Sciatic nerve (tissue), 2 donors: ENCODE results near the gene CTNNA1. TPM values are rescaled to one million over a fixed set of nuclear protein-coding genes. Genes with fewer than 3 reads are reported as not detected.
A peak's percentile ranks its signal among the peaks of the same experiment; 100 is the strongest.
"Not testable (repeated sequence)": the region's sequence is repeated elsewhere in the genome, so short reads cannot be mapped to it uniquely, and the experiment has no call there.

Experiments
- ATAC-seq: fragments of 200-7000 bp; cut with Tn5 transposase; one replicate; pipeline ENCODE4 v1.9.1; 2020; ENCODE audit warnings: mild to moderate bottlenecking, moderate library complexity
- DNase-seq: peaks from one replicate; pipeline ENCODE4 v3.0.0-alpha.2; 2020; ENCODE audit warnings: low spot score
- intact Hi-C: fragments of 100-400 bp; cut with DNase I; formaldehyde crosslinking; loops from one replicate; pipeline ENCODE4 v1.14.2; 2022
- total RNA-seq: library from RNA; stranded (reverse); fragmentation: NEBNext Ultra II Directional; extraction: Animal tissue kit (Norgen Biotek cat#: 25700); gene quantifications from one replicate; pipeline ENCODE4 v1.2.1, GENCODE V29; 2021
- donor health status: DM: no; HTN: no; CAD: no.
- donor health status: DM: no; HTN: no; CAD: no.

The CTNNA1 gene
- total RNA-seq, 1 donor from 2014 or later = 485 TPM

DNA sequence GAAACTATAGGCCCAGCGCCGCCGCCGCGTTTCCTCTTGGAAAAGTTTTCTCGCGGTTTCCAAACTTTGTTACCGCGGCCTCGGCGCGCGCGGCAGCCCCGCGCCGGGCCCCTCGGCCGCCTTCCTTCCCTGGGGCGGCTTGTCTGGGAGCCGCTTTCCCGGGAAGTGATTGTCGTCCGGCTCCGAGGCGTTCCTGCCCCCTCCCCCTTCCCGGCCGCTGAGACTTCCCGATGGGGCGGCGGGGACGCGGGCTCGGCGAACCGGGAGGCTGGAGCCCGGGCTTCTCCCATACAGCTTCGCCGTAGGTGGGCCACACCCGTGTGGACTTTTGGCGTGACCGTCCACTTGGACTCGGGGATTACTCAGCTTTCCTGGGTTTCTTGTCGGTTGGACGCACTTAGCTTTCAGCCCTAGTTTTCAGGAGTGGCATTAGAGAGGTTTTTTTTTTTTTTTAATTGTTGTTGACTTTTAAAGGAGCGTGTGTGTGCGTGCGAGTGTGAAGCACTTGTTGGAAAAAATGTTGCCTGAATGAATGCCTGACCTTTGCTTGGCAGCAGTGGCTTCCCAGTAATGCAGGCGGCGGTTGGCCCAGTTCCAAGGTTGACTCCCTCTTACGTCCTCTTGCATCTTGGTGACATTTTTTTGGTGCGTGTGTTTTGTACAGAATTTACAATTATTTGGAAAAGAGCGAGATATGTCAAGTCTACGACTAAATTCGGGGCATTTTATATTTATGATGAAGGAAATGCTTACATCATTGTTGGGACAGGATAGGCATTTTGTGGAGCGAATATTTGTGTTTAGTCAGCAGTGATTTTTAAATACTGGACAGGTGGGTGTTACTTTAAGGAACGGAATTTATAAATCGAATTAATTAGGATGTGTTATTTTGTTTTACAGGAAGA lies 821 bp downstream of the CTNNA1 start:
- ATAC-seq (peak; percentile 74), DNase-seq (peak; percentile 97)
- intact Hi-C loops = no loop called here

DNA sequence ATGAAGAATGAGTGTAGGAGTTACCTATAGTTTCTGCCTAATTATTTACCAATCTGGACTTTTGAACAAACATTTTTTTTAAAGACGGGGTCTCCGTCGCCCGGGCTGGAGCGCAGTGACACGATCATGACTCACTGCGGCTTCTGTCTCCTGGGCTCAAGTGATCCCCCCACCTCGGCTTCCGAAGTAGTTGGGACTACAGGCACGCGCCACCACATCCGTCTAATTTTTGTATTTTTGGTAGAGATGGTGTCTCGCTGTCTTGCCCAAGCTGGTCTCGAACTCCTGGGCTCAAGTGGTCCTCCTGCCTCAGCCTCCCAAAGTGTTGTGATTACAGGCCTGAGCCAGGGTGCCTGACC lies 1.5 kb downstream of the CTNNA1 start:
- intact Hi-C loops = no loop called here
- DNase-seq = no peak
- ATAC-seq = no peak

- intact Hi-C loops = no loop called here
- DNase-seq (no peak), ATAC-seq (no peak)
These were observed 2.0 kb downstream of the CTNNA1 start for GRCh38 chr5:138755084-138755748.

DNA sequence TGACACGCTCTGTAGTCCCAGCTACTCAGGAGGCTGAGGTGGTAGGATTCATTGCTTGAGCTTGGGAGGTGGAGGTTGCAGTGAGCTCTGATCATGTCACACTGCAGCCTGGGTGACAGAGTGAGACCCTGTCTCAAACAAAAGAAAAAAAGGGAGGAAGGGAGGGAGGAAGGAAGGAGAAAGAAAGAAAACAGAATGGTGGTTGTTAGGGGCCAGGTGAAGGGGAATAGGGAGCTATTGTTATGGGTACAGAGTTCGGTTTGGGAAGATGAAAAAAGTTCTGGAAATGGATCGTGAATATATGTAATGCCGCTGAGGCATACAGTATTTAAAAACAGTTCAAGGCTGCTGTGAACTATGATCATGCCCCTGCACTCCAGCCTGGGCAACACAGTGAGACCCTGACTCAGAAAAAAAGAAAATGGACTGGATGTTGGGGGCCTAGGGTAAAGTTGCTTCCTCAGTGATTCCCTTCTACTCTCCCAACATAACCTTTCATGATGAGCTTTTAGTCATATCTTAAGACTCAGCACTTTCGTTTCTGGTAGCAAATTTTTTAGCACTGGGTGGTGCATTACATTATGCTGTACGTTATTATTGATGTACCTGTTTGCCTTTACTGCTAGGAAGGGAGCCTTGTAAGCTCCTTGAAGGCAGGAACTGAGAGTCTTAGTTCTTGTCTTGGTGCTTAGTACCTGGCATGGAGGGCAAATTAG lies 4.0 kb downstream of the CTNNA1 start:
- DNase-seq = no peak
- intact Hi-C loops = no loop called here
- no peak for ATAC-seq

- ATAC-seq (no peak), DNase-seq (no peak)
- intact Hi-C loops = no loop called here
These were observed 7.4 kb downstream of the CTNNA1 start for GRCh38 chr5:138760448-138761110.

DNA sequence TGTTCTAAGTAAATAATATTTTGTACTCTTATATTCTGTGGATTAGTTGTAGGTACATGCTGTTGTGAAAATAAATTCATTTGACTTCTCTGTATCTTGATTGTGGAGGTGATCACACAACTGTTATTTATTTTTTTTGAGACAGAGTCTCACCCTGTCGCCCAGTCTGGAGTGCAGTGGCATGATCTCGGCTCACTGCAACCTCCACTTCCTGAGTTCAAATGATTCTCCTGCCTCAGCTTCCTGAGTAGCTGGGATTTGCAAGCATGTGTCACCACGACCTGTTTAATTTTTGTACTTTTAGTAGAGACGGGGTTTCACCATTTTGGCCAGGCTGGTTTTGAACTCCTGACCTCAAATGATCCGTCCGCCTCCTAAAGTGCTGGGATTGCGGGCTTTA lies 7.9 kb downstream of the CTNNA1 start:
- DNase-seq, ATAC-seq, intact Hi-C loops: not testable (repeated sequence)

DNA sequence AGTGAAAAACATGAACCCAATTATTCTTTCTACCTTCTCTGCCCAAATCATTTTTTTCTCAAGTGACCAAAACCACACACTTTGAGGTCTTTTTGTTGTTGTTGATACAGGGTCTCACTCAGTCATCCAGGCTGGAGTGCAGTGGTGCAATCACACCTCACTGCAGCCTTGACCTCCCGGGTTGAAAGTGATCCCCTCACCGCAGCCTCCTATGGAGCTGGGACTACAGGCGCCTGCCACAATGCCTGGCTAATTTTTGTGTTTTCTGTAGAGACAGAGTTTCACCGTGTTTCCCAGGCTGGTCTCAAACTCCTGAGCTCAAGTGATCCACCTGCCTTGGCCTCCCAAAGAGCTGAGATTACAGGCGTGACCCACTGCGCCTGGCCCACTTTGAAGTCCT lies 8.4 kb downstream of the CTNNA1 start:
- intact Hi-C loops, DNase-seq, ATAC-seq: not testable (repeated sequence)

DNA sequence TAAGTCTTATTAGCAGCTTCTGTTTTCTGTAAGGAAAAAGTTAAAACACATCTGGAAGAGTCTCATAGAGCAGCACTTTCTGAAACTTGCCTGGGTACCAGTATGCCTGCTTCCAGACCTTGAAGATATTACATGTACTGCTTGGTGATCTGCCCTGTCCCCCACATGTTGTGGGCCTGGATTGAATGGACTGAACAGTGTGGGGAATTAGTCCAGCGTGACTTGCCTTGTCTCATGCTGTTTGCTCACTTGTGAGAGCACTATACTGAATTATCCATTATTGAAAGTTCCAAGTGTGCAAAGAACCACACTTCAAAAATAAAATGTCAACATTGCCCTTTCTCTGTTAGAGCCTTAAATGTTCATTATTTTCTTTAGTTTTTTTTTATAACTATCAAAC lies 8.9 kb downstream of the CTNNA1 start:
- intact Hi-C loops = no loop called here
- DNase-seq = no peak
- no peak for ATAC-seq

GRCh38 chr5:138763037-138763778 lies 10.0 kb downstream of the CTNNA1 start:
- ATAC-seq (no peak), DNase-seq (no peak)
- intact Hi-C loops = no loop called here

- intact Hi-C loops = no loop called here
- no peak for ATAC-seq
These were observed 17.1 kb downstream of the CTNNA1 start for GRCh38 chr5:138770291-138770690.

DNA sequence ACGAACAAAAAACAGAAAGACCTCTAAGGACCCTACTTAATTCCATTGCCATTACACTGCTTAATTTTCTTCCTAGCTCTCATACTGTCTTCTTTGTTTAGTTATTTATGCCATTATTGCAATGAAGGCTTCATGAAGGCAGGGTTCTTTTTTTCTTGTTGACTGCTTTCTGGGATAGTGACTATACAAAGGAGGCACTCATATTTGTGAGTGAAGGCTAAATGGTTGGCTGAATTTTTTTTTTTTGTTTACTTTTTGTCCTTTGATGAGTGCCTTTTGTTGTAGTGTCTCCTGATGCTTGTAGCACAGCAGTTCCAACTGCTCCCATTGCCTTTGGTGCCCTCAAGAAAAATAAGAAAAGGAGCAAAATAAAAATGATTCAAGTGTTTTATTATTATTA lies 17.8 kb downstream of the CTNNA1 start:
- DNase-seq (no peak), ATAC-seq (no peak)
- intact Hi-C loops = no loop called here

More at GRCh38 chr5:138770291-138770690, 17.1 kb downstream of the CTNNA1 start:
- no peak for DNase-seq

GRCh38 chr5:138772986-138773594 lies 19.9 kb downstream of the CTNNA1 start:
- intact Hi-C loops = no loop called here
- ATAC-seq = peak; percentile 83
- DNase-seq = no peak

- ATAC-seq, DNase-seq: not testable (repeated sequence)
These were observed 20.4 kb downstream of the CTNNA1 start for GRCh38 chr5:138773624-138774023.

DNA sequence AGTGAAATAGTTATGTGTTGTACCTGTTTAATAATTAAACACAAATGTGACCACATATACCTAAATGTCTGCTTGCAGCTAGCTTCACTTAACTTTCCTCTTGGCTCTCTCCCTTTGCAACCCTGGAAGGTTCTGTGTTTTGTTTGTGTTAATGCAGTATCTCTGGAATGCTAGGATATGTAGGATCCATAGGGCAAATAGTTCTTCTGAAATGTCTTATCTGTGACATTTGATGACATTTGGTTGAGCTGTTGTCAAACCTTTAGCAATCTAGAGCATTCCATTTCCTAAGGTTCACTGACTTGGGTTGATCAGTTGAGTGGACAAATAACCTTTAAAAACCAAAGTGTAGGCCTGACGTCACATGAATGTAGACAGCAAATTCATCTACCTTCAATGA lies 21.8 kb downstream of the CTNNA1 start:
- intact Hi-C loops = no loop called here
- no peak for DNase-seq
- no peak for ATAC-seq

More at GRCh38 chr5:138773624-138774023, 20.4 kb downstream of the CTNNA1 start:
- intact Hi-C loops = not testable (repeated sequence)

- DNase-seq = no peak
- intact Hi-C loops = no loop called here
- no peak for ATAC-seq
These were observed 25.0 kb downstream of the CTNNA1 start for GRCh38 chr5:138778234-138778633.

- ATAC-seq (no peak), DNase-seq (no peak)
- intact Hi-C loops = no loop called here
These were observed 30.8 kb downstream of the CTNNA1 start for GRCh38 chr5:138783976-138784375.

- ATAC-seq (no peak), DNase-seq (no peak)
- intact Hi-C loops = no loop called here
These were observed 31.4 kb downstream of the CTNNA1 start for GRCh38 chr5:138784590-138784989.

DNA sequence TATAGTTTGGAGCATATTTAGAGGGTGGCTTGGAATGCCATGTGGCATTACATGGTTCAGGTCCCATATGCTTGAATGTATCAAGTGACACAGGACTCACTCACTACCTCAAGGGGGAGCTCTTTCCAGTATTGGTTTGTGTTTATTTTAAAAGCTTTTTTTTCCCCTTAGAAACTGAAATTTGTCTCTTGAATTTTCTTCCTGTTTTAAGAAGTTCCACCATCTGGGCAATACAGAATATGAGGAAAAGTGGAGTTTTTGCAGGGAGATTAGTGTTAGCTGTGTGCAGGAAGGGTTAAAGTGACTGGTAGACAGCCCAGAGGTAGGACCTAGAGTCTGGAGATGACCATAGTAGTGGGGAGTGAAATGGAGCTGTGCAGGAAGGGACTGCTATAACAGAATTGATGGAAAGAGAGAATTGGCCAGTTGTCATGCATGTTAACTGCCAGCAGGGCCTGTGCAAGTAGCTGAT lies 36.6 kb downstream of the CTNNA1 start:
- no peak for DNase-seq
- intact Hi-C loops = no loop called here
- ATAC-seq = no peak
